T1000 (cell line): ENCODE measurements around the gene MPI.
A peak's percentile ranks its signal among the peaks of the same experiment; 100 is the strongest.
"Not testable (repeated sequence)": the region's sequence is repeated elsewhere in the genome, so short reads cannot be mapped to it uniquely, and the experiment has no call there.

Experiments
- DNase-seq: peaks from one replicate; lab custom pipeline; 2025; ENCODE audit warnings: mixed read lengths; lab: John Stamatoyannopoulos, UW

Gene MPI

GRCh38 chr15:74863239-74864056 is 26.4 kb upstream of the MPI start:
- DNase-seq, result no peak

- DNase-seq, result no peak
Measured at GRCh38 chr15:74864296-74864695, 25.5 kb upstream of the MPI start.

GRCh38 chr15:74865316-74865715 is 24.5 kb upstream of the MPI start:
- no peak for DNase-seq

DNA sequence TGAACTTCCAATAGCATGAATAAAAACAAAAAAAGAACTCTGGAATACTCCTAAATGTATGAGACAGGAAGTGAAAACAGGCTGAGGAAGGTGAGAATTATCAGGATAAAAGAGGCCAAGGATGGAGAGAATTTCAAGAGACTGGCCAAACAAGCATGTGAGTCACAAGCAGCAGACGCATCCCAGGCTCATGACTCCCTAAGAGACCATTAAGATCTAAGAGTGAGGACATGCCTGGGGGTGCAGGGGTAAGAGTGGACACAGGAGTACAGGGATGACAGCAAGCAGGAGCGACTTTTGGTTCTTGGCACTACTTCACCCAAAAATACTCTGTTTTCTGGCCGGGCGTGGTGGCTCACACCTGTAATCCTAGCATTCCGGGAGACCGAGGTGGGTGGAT is 23.8 kb upstream of the MPI start:
- peak; percentile 46 for DNase-seq

- DNase-seq, result no peak
Measured at GRCh38 chr15:74867466-74868038, 22.3 kb upstream of the MPI start.

GRCh38 chr15:74868059-74868458 is 21.8 kb upstream of the MPI start:
- DNase-seq, result no peak

DNA sequence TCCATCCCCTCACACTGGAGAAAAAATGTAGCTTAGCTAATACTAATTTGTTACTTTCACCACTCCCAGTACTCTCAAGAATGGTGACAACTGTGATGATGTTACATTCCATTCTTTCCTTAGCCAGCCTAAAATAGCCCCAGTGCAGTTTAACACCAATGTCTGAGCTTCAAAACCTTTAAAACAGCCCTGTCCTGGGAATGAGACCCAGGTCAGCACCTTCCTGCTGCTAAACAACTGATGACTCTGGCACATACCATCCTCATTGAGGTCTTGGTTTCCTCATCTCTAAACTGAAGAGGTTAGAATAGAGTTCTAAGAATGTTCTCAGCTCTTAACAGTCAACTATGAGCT is 20.5 kb upstream of the MPI start:
- no peak for DNase-seq

GRCh38 chr15:74869726-74870407 is 20.0 kb upstream of the MPI start:
- no peak for DNase-seq

- DNase-seq, result no peak
Measured at GRCh38 chr15:74870436-74871215, 19.2 kb upstream of the MPI start.

GRCh38 chr15:74872702-74873035 is 17.2 kb upstream of the MPI start:
- no peak for DNase-seq

- peak; percentile 92 for DNase-seq
Measured at GRCh38 chr15:74873036-74873755, 16.6 kb upstream of the MPI start, which contains the start of gene SCAMP2. Gene SCAMP2 (minus strand): TSS chr15:74873365. CDS start chr15:74873255, 110 bp downstream.

GRCh38 chr15:74873756-74874424 is 16.0 kb upstream of the MPI start:
- DNase-seq, result no peak

GRCh38 chr15:74878273-74878672 is 11.6 kb upstream of the MPI start:
- DNase-seq, result no peak

DNA sequence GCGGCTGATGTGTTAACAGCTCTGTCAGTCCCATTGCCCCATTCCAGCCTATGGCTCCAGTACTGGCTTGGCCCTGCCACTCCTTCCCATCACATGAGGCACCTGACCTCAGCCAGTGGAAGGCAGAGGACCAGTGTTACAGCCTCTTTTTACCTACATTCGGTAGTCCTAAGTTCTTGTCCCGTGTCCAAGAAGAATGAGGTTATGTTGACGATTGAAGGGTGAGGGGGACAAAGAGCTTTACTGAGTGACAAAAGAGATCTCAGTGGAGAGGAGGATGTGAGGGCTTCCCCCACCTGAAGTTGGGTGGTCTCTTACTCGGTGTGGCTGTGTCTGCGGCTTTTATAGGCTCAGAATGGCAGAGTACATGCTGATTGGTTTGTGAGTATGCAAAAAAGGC is 7.3 kb upstream of the MPI start:
- DNase-seq, result no peak

GRCh38 chr15:74884428-74885223 is 5.2 kb upstream of the MPI start:
- DNase-seq, result no peak

DNA sequence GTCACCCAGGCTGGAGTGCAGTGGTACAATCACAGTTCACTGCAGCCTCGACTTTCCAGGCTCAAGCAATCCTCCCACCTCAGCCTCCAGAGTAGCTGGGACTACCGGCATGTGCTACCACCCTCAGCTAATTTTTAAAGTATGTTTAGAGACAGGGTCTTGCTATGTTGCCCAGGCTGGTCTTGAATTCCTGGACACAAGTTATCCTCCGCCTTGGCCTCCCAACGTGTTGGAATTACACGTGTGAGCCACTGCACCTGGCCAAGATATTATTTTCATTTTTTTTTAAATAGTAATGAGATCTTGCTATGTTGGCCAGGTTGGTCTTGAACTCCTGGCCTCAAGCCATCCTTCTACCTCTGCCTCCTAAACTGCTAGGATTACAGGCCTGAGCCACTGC is 4.4 kb upstream of the MPI start:
- DNase-seq, result no peak

- DNase-seq, result not testable (repeated sequence)
Measured at GRCh38 chr15:74887537-74888193, 2.2 kb upstream of the MPI start.

- no peak for DNase-seq
Measured at GRCh38 chr15:74888716-74889115, 1.1 kb upstream of the MPI start.

GRCh38 chr15:74889390-74889882 is 406 bp upstream of the MPI start:
- no peak for DNase-seq

DNA sequence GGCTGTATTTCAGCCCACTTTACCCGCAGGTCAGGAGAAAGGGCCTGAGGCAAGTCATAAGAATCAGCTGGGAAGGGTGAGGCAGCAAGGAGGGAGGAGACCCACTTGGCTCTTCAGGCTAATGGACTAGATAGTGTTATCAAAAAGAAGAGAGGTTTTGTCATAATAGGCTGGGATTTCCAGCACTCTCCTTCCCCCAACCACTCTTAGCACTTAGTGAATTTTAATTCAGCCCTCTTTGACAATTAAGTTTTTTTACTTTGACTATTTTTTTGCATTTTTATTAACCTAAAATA is 771 bp downstream of the MPI start:
- no peak for DNase-seq
